SK-N-SH (cell line): ENCODE results near the gene ATRAID. TPM values are rescaled to one million over a fixed set of nuclear protein-coding genes. Genes with fewer than 3 reads are reported as not detected.

Source experiments
- CTCF ChIA-PET: fragments of 300-600, 350-600 bp; formaldehyde crosslinking; extraction: SDS; loops from one replicate; lab custom pipeline; 2021; lab: Yijun Ruan, JAX
- POLR2A ChIA-PET: fragments of 350-600 bp; sonication (Branson Sonifier 250); formaldehyde crosslinking; extraction: SDS; loops from one replicate; lab custom pipeline; 2020; ENCODE audit warnings: antibody characterized with exemption, inconsistent platforms; lab: Yijun Ruan, JAX
- DNase-seq: peaks from one replicate; pipeline ENCODE4 v3.0.0; 2012
- H2AFZ ChIP-seq: fragments of 200-600 bp; sonication (generic); 2 replicates; pipeline ENCODE4 v1.8.1; 2016; ENCODE audit warnings: antibody characterized with exemption, mild to moderate bottlenecking, low read depth
- H3F3A ChIP-seq: fragments of 200-600 bp; sonication (generic); replicated peaks from 2 replicates; pipeline ENCODE3; 2016; ENCODE audit warnings: antibody characterized with exemption, mild to moderate bottlenecking; ENCODE audit not compliant: insufficient read depth
- H3K27ac ChIP-seq, 2 experiments: fragments of 200-500 bp in 1 of 2; fragments of 200-600 bp in 1 of 2; sonication (Bioruptor generic) in 1 of 2; sonication (generic), shearing (Covaris generic) in 1 of 2; 2 replicates each; pipeline versions ENCODE4 v1.5.1 to v1.6.1; 2014 to 2016; ENCODE audit warnings: low read depth in 2 of 2, inconsistent platforms in 1 of 2, low read length in 1 of 2, mild to moderate bottlenecking in 1 of 2, mixed read lengths in 1 of 2
- H3K27me3 ChIP-seq: fragments of 200-600 bp; sonication (generic), shearing (Covaris generic); 2 replicates; pipeline ENCODE4 v1.6.1; 2016; ENCODE audit warnings: mixed run types; ENCODE audit not compliant: insufficient read depth
- H3K36me3 ChIP-seq, 2 experiments: fragments of 200-500 bp in 1 of 2; fragments of 200-600 bp in 1 of 2; sonication (Bioruptor generic) in 1 of 2; sonication (generic) in 1 of 2; replicated peaks in 1 of 2; 2 replicates each; pipeline versions ENCODE3 to v1.5.1; 2014 to 2016; ENCODE audit warnings: low read length in 1 of 2, mild to moderate bottlenecking in 1 of 2; ENCODE audit not compliant: insufficient read depth in 2 of 2, control insufficient read depth in 1 of 2
- H3K4me1 ChIP-seq, 2 experiments: fragments of 200-500 bp in 1 of 2; fragments of 200-600 bp in 1 of 2; sonication (Bioruptor generic) in 1 of 2; sonication (generic), shearing (Covaris generic) in 1 of 2; 2 replicates each; pipeline versions ENCODE4 v1.5.1 to v1.6.1; 2014 to 2016; ENCODE audit warnings: low read depth in 1 of 2, low read length in 1 of 2, mixed run types in 1 of 2; ENCODE audit not compliant: insufficient read depth in 2 of 2, control insufficient read depth in 1 of 2
- H3K4me2 ChIP-seq: fragments of 200-600 bp; sonication (generic), shearing (Covaris generic); 2 replicates; pipeline ENCODE4 v1.6.1; 2017; ENCODE audit warnings: mixed run types
- H3K4me3 ChIP-seq, 2 experiments: fragments of 200-500 bp in 1 of 2; fragments of 200-600 bp in 1 of 2; sonication (Bioruptor generic) in 1 of 2; sonication (generic), shearing (Covaris generic) in 1 of 2; 2 replicates each; pipeline versions ENCODE4 v1.5.1 to v1.8.1; 2014 to 2016; ENCODE audit warnings: low read depth in 2 of 2, inconsistent platforms in 1 of 2, low read length in 1 of 2, mild to moderate bottlenecking in 1 of 2, mixed read lengths in 1 of 2, moderate library complexity in 1 of 2
- H3K79me2 ChIP-seq: fragments of 200-600 bp; sonication (generic); 2 replicates; pipeline ENCODE4 v1.8.1; 2017; ENCODE audit warnings: mild to moderate bottlenecking; ENCODE audit not compliant: insufficient read depth
- H3K9ac ChIP-seq: fragments of 200-600 bp; sonication (generic); 2 replicates; pipeline ENCODE4 v1.6.1; 2017; ENCODE audit warnings: mixed run types
- H3K9me2 ChIP-seq: fragments of 200-600 bp; sonication (generic); 2 replicates; pipeline ENCODE4 v1.6.1; 2017; ENCODE audit warnings: mixed run types
- H3K9me3 ChIP-seq: fragments of 200-600 bp; sonication (generic); 2 replicates; pipeline ENCODE4 v1.6.1; 2017; ENCODE audit warnings: mixed run types, mild to moderate bottlenecking, moderate library complexity
- H4K20me1 ChIP-seq: fragments of 200-600 bp; sonication (generic); 2 replicates; pipeline ENCODE4 v1.6.1; 2017; ENCODE audit warnings: mild to moderate bottlenecking, mixed run types; ENCODE audit not compliant: insufficient read depth
- CHD2 ChIP-seq: fragments of 150-350 bp; IDR thresholded peaks from 2 replicates; pipeline ENCODE4 v1.6.1; 2018; ENCODE audit warnings: low read length; ENCODE audit not compliant: partially characterized antibody
- ELF1 ChIP-seq: IDR thresholded peaks from 2 replicates; pipeline ENCODE4 v1.4.0; 2012
- EZH2phosphoT487 ChIP-seq: fragments of 200-600 bp; sonication (generic); IDR thresholded peaks from 2 replicates; pipeline ENCODE4 v1.6.1; 2017; ENCODE audit warnings: low read depth, mixed run types, mild to moderate bottlenecking, antibody characterized with exemption, moderate library complexity, borderline replicate concordance
- FOSL2 ChIP-seq: IDR thresholded peaks from 2 replicates; pipeline ENCODE4 v1.4.0; 2012; ENCODE audit warnings: low read depth, mild to moderate bottlenecking, moderate library complexity, borderline replicate concordance
- IRF3 ChIP-seq: fragments of 150-350 bp; IDR thresholded peaks from 2 replicates; pipeline ENCODE4 v1.6.1; 2016; ENCODE audit warnings: mild to moderate bottlenecking, low read depth, low read length
- MAX ChIP-seq: IDR thresholded peaks from 2 replicates; pipeline ENCODE4 v1.4.0; 2012; ENCODE audit warnings: low read depth
- MEF2A ChIP-seq: IDR thresholded peaks from 2 replicates; pipeline ENCODE4 v1.4.0; 2012; ENCODE audit warnings: low read depth, borderline replicate concordance
- PBX3 ChIP-seq: IDR thresholded peaks from 2 replicates; pipeline ENCODE4; 2012
- POLR2AphosphoS5 ChIP-seq: IDR thresholded peaks from 2 replicates; pipeline ENCODE4 v1.6.1; 2012; ENCODE audit warnings: low read depth, low read length
- RAD21 ChIP-seq: IDR thresholded peaks from 2 replicates; pipeline ENCODE4 v1.6.1; 2012; ENCODE audit warnings: mild to moderate bottlenecking, low read length
- TAF1 ChIP-seq: IDR thresholded peaks from 2 replicates; pipeline ENCODE4 v1.6.1; 2012; ENCODE audit warnings: low read depth, mild to moderate bottlenecking, low read length, moderate library complexity, borderline replicate concordance
- TEAD4 ChIP-seq: IDR thresholded peaks from 2 replicates; pipeline ENCODE4 v1.4.0; 2012; ENCODE audit warnings: mild to moderate bottlenecking, borderline replicate concordance; ENCODE audit not compliant: insufficient read depth
- USF2 ChIP-seq: fragments of 150-350 bp; IDR thresholded peaks from 2 replicates; pipeline ENCODE4 v1.6.1; 2017; ENCODE audit warnings: antibody characterized with exemption, low read length, low read depth, borderline replicate concordance
- YY1 ChIP-seq: IDR thresholded peaks from 2 replicates; pipeline ENCODE4 v1.4.0; 2012; ENCODE audit warnings: low read depth, mild to moderate bottlenecking
- WGBS: methylation state at CpG from one replicate; pipeline ENCODE4 v1.1.6; 2017; ENCODE audit warnings: low lambda C conversion rate; 5-methylcytosine and 5-hydroxymethylcytosine counted together
- polyA plus RNA-seq, 3 experiments: library from polyadenylated mRNA; depleted of rRNA; stranded (reverse); fragments of >200 nt; gene quantifications; 2 replicates each; pipeline ENCODE4 v1.2.3, GENCODE V29; 2012

Gene ATRAID
- polyA plus RNA-seq, 1 of the 3 experiments (the other 2 are of a cell fraction): 289 TPM

GRCh38 chr2:27227501-27227900, 15.7 kb downstream of the ATRAID start:
- H3K4me2 ChIP-seq: no peak overlapping the region
- H3K9me2 ChIP-seq: no peaks in the 10 kb centered on the region
- POLR2A ChIA-PET: no interaction called here
- H3K36me3 ChIP-seq: peaks cover 67 to 82% of the 10 kb centered on the region in 2 experiments
- H4K20me1 ChIP-seq: no peaks in the 10 kb centered on the region
- CTCF ChIA-PET: interaction anchor here (1.4 kb wide), 1 partner anchor 11 kb away, joined by 4 read pairs; the partner anchor contains the start of gene CAD
- no peak overlapping the region for H3K9ac ChIP-seq
- no peaks in the 10 kb centered on the region for H3K4me1 ChIP-seq
- DNase-seq: no peak
- H3K79me2 ChIP-seq: no peaks in the 10 kb centered on the region
- H3K27ac ChIP-seq: no peak overlapping the region; a peak in 1 of 4 replicates
- H3K9me3 ChIP-seq: no peaks in the 10 kb centered on the region
- no peak overlapping the region for H2AFZ ChIP-seq
- H3K27me3 ChIP-seq: no peaks in the 10 kb centered on the region
- H3F3A ChIP-seq: peaks cover 11% of the 10 kb centered on the region
- 57% methylated on average over 2 of the region's 2 CpGs for WGBS
- no peak overlapping the region for H3K4me3 ChIP-seq
- TF ChIP-seq MAX (no peak), CHD2 (no peak), POLR2AphosphoS5 (no peak), ELF1 (no peak), FOSL2 (no peak), TEAD4 (0 out of 2 replicates have a peak, but pooled peaks have one; percentile 18)

- H3K9me3 ChIP-seq: no peaks in the 10 kb centered on the region
- H3K36me3 ChIP-seq: peaks cover 65 to 75% of the 10 kb centered on the region in 2 experiments
- H3K9ac ChIP-seq: no peak overlapping the region
- peaks cover 5% of the 10 kb centered on the region for H3F3A ChIP-seq
- H3K27ac ChIP-seq: no peak overlapping the region
- H2AFZ ChIP-seq: no peak overlapping the region
- ChIA-PET CTCF (interaction anchor here (0.6 to 4.5 kb wide), 10 partner anchors 15 to 132 kb away, joined by 3 to 24 read pairs (median 4); partner anchors contain the start of gene CAD), POLR2A (no interaction called here)
- H3K4me3 ChIP-seq: no peak overlapping the region
- no peaks in the 10 kb centered on the region for H3K79me2 ChIP-seq
- H3K4me1 ChIP-seq: no peaks in the 10 kb centered on the region
- no peaks in the 10 kb centered on the region for H3K9me2 ChIP-seq
- DNase-seq: no peak
- H3K4me2 ChIP-seq: no peak overlapping the region
- no peaks in the 10 kb centered on the region for H4K20me1 ChIP-seq
- H3K27me3 ChIP-seq: no peaks in the 10 kb centered on the region
- WGBS: 98% methylated on average over 13 of the region's 13 CpGs
- TF ChIP-seq FOSL2 (no peak), PBX3 (no peak), TEAD4 (no peak)
These were observed 20.1 kb downstream of the ATRAID start for GRCh38 chr2:27231921-27232320.

- H4K20me1 ChIP-seq: no peaks in the 10 kb centered on the region
- H3K4me3 ChIP-seq: no peak overlapping the region
- no peaks in the 10 kb centered on the region for H3K9me3 ChIP-seq
- H2AFZ ChIP-seq: no peak overlapping the region
- H3K9me2 ChIP-seq: no peaks in the 10 kb centered on the region
- TF ChIP-seq CHD2: no peak
- TF ChIP-seq MAX: no peak
- no peak for TF ChIP-seq POLR2AphosphoS5
- TF ChIP-seq TAF1: no peak
- no peak for TF ChIP-seq USF2
- TF ChIP-seq MEF2A: no peak
- no peak for TF ChIP-seq YY1
- TF ChIP-seq IRF3: no peak
- TF ChIP-seq RAD21: no peak
- TF ChIP-seq EZH2phosphoT487: no peak
- H3K9ac ChIP-seq: no peak overlapping the region
- H3K4me2 ChIP-seq: no peak overlapping the region
- peaks cover 64 to 72% of the 10 kb centered on the region in 2 experiments for H3K36me3 ChIP-seq
- no peak for DNase-seq
- ChIA-PET POLR2A (interaction anchor here (0.8 to 2.0 kb wide), 2 partner anchors 10 to 46 kb away, joined by 5 to 6 read pairs; no protein-coding TSS in a partner anchor), CTCF (interaction anchor here (0.6 to 4.2 kb wide), 9 partner anchors 9 to 138 kb away, joined by 3 to 24 read pairs (median 3); no protein-coding TSS in a partner anchor)
- H3K4me1 ChIP-seq: no peaks in the 10 kb centered on the region
- no peaks in the 10 kb centered on the region for H3K79me2 ChIP-seq
- no peak overlapping the region for H3K27ac ChIP-seq
- WGBS: 95% methylated on average over 11 of the region's 14 CpGs
- no peaks in the 10 kb centered on the region for H3K27me3 ChIP-seq
- H3F3A ChIP-seq: no peaks in the 10 kb centered on the region
These were observed 21.5 kb downstream of the ATRAID start for GRCh38 chr2:27233341-27233740.
